Keratinocyte (primary cell): ENCODE results near the gene SRGAP3. TPM values are rescaled to one million over a fixed set of nuclear protein-coding genes. Genes with fewer than 3 reads are reported as not detected.

ENCODE experiments used
- DNase-seq: peaks from one replicate; pipeline ENCODE4 v3.0.0-alpha.2; 2011; ENCODE audit warnings: low read depth, missing footprints, low spot score
- FAIRE-seq: peaks from 2 replicates; lab custom pipeline; 2011; peaks lifted over from hg19 to GRCh38; lab: Jason Lieb, UNC
- H2AFZ ChIP-seq: 2 replicates; pipeline ENCODE4 v1.6.0; 2012; ENCODE audit warnings: low read length, control low read depth, inconsistent platforms; ENCODE audit not compliant: control insufficient read depth
- H3K27ac ChIP-seq: 2 replicates; pipeline ENCODE4 v1.5.1; 2011; ENCODE audit warnings: low read length; ENCODE audit not compliant: control insufficient read depth, insufficient read depth
- H3K27me3 ChIP-seq: 3 replicates; pipeline ENCODE4 v1.6.0; 2011; ENCODE audit warnings: low read length; ENCODE audit not compliant: control insufficient read depth, insufficient read depth; ENCODE audit errors: extremely low read depth
- H3K36me3 ChIP-seq, 2 experiments: 2 replicates in 1 of 2; 3 replicates in 1 of 2; pipeline ENCODE4 v1.5.1; 2011; ENCODE audit warnings: low read length in 2 of 2, mild to moderate bottlenecking in 1 of 2; ENCODE audit not compliant: control insufficient read depth in 2 of 2, insufficient read depth in 2 of 2; ENCODE audit errors: extremely low read depth in 1 of 2
- H3K4me1 ChIP-seq: 3 replicates; pipeline ENCODE4 v1.5.1; 2011; ENCODE audit warnings: low read length; ENCODE audit not compliant: control insufficient read depth, insufficient read depth; ENCODE audit errors: extremely low read depth
- H3K4me2 ChIP-seq: 3 replicates; pipeline ENCODE4 v1.6.0; 2011; ENCODE audit warnings: low read depth, low read length; ENCODE audit not compliant: control insufficient read depth, insufficient read depth; ENCODE audit errors: extremely low read depth
- H3K4me3 ChIP-seq, 3 experiments: fragments of 200-600 bp in 1 of 3; sonication (generic) in 1 of 3; 2 replicates in 2 of 3; 3 replicates in 1 of 3; pipeline ENCODE4 v1.5.1; 2011 to 2016; ENCODE audit warnings: low read length in 3 of 3, mild to moderate bottlenecking in 3 of 3, control low read depth in 2 of 3, inconsistent platforms in 1 of 3, low read depth in 1 of 3, mixed read lengths in 1 of 3, mixed run types in 1 of 3, moderate library complexity in 1 of 3; ENCODE audit not compliant: control insufficient read depth in 2 of 3, insufficient read depth in 2 of 3; ENCODE audit errors: extremely low read depth in 1 of 3
- H3K79me2 ChIP-seq: 2 replicates; pipeline ENCODE4 v1.6.0; 2012; ENCODE audit warnings: low read length; ENCODE audit not compliant: control insufficient read depth, insufficient read depth
- H3K9ac ChIP-seq: 3 replicates; pipeline ENCODE4 v1.6.0; 2011; ENCODE audit warnings: low read length; ENCODE audit not compliant: control insufficient read depth, insufficient read depth; ENCODE audit errors: extremely low read depth
- H3K9me1 ChIP-seq: 3 replicates; pipeline ENCODE4 v1.6.0; 2011; ENCODE audit warnings: low read length; ENCODE audit not compliant: control insufficient read depth, insufficient read depth; ENCODE audit errors: extremely low read depth
- H3K9me3 ChIP-seq: 2 replicates; pipeline ENCODE4 v1.5.1; 2012; ENCODE audit warnings: low read depth, low read length; ENCODE audit not compliant: control insufficient read depth
- H4K20me1 ChIP-seq: 3 replicates; pipeline ENCODE4 v1.6.0; 2011; ENCODE audit warnings: low read length; ENCODE audit not compliant: control insufficient read depth, insufficient read depth; ENCODE audit errors: extremely low read depth
- CTCF ChIP-seq, 3 experiments: IDR thresholded peaks in 1 of 3; conservative IDR thresholded peaks in 1 of 3; optimal IDR thresholded peaks in 1 of 3; 2 replicates in 2 of 3; 3 replicates in 1 of 3; pipeline versions ENCODE3 to v1.5.1; 2011; ENCODE audit warnings: low read length in 3 of 3, mild to moderate bottlenecking in 3 of 3, moderate library complexity in 2 of 3, control low read depth in 1 of 3, inconsistent platforms in 1 of 3; ENCODE audit not compliant: insufficient read depth in 2 of 3; ENCODE audit errors: extremely low read depth in 1 of 3
- EZH2 ChIP-seq: IDR thresholded peaks from one replicate; pipeline ENCODE4 v1.6.1; 2012; ENCODE audit warnings: inconsistent platforms, mild to moderate bottlenecking, low read length, moderate library complexity
- dilution Hi-C: fragments of 300-500 bp; cut with MboI; formaldehyde crosslinking; loops from one replicate; pipeline ENCODE4 v1.7.0; 2020; ENCODE audit warnings: low sequenced_read_pairs; ENCODE audit not compliant: extremely low pct_ligation_motif_present
- polyA plus RNA-seq, 5 experiments: library from polyadenylated mRNA; depleted of rRNA in 3 of 5; stranded (reverse) in 3 of 5; stranded (forward) in 1 of 5; unstranded in 1 of 5; fragments of >200 nt; gene quantifications; 1 replicate in 1 of 5; 2 replicates in 3 of 5; 3 replicates in 1 of 5; pipeline versions ENCODE4 v1.2.1 to v1.2.3, GENCODE V29; 2011 to 2012; ENCODE audit warnings: missing spikeins in 2 of 5, low read depth in 1 of 5, low replicate concordance in 1 of 5

Gene SRGAP3
- polyA plus RNA-seq, 1 donor (not counting 4 experiments of a cell fraction or from before 2014, with no cell fraction given) = 7.2 TPM

GRCh38 chr3:9101286-9101685, 148.2 kb downstream of the SRGAP3 start:
- Histone ChIP-seq H3K9me3 (no peaks in the 10 kb centered on the region), H3K9me1 (no peaks in the 10 kb centered on the region), H3K4me2 (no peak overlapping the region), H3K9ac (no peak overlapping the region), H3K36me3 (peaks cover 3 to 5% of the 10 kb centered on the region in 2 experiments), H3K27ac (no peak overlapping the region), H2AFZ (no peak overlapping the region), H4K20me1 (no peaks in the 10 kb centered on the region), H3K4me3 (no peak overlapping the region), H3K4me1 (no peaks in the 10 kb centered on the region), H3K79me2 (no peaks in the 10 kb centered on the region), H3K27me3 (no peaks in the 10 kb centered on the region)
- dilution Hi-C loops = no loop called here
- TF ChIP-seq CTCF (optimal IDR thresholded peaks at IDR 0.05 in 1 of 3, IDR thresholded peaks at IDR 0.05 in 1 of 3, conservative IDR thresholded peaks at IDR 0.05 in 1 of 3; ENCODE audit: extremely low read depth in 1 of 3, insufficient read depth in 2 of 3, low read length in 3 of 3) (no peak), EZH2 (no peak)
- FAIRE-seq = no peak
- DNase-seq = no peak

- FAIRE-seq (no peak), DNase-seq (no peak)
- dilution Hi-C loops = no loop called here
- no peak overlapping the region for H3K4me3 ChIP-seq
- H4K20me1 ChIP-seq = no peaks in the 10 kb centered on the region
- H2AFZ ChIP-seq = no peak overlapping the region
- no peak for TF ChIP-seq EZH2
- TF ChIP-seq CTCF (optimal IDR thresholded peaks at IDR 0.05 in 1 of 3, IDR thresholded peaks at IDR 0.05 in 1 of 3, conservative IDR thresholded peaks at IDR 0.05 in 1 of 3; ENCODE audit: extremely low read depth in 1 of 3, insufficient read depth in 2 of 3, low read length in 3 of 3) = no peak
- peaks cover 3 to 5% of the 10 kb centered on the region in 2 experiments for H3K36me3 ChIP-seq
- H3K27me3 ChIP-seq = no peaks in the 10 kb centered on the region
- H3K9ac ChIP-seq = no peak overlapping the region
- H3K4me1 ChIP-seq = no peaks in the 10 kb centered on the region
- no peaks in the 10 kb centered on the region for H3K9me3 ChIP-seq
- no peak overlapping the region for H3K27ac ChIP-seq
- H3K9me1 ChIP-seq = no peaks in the 10 kb centered on the region
- no peak overlapping the region for H3K4me2 ChIP-seq
- no peaks in the 10 kb centered on the region for H3K79me2 ChIP-seq
Observed at GRCh38 chr3:9100513-9100894, 148.9 kb downstream of the SRGAP3 start.
